Nephron (organoid): ENCODE data around the gene ANKRD10.

Source experiments
- H3K27ac Mint-ChIP-seq, 3 experiments: 2 replicates each; pipeline ENCODE4 v1.8.0; 2020; ENCODE audit warnings: mixed read lengths in 3 of 3, mild to moderate bottlenecking in 2 of 3, moderate library complexity in 1 of 3
- H3K27me3 Mint-ChIP-seq: 2 replicates; pipeline ENCODE4 v1.8.0; 2021; ENCODE audit warnings: low read depth, mild to moderate bottlenecking, moderate library complexity, mixed read lengths
- H3K36me3 Mint-ChIP-seq: 2 replicates; pipeline ENCODE4 v1.8.0; 2020; ENCODE audit warnings: low read depth, mixed read lengths
- H3K4me1 Mint-ChIP-seq: 2 replicates; pipeline ENCODE4 v1.8.0; 2020; ENCODE audit warnings: mixed read lengths
- H3K4me3 Mint-ChIP-seq, 3 experiments: 2 replicates each; pipeline ENCODE4 v1.8.0; 2020; ENCODE audit warnings: mild to moderate bottlenecking in 3 of 3, mixed read lengths in 3 of 3, moderate library complexity in 2 of 3
- H3K9me3 Mint-ChIP-seq: 2 replicates; pipeline ENCODE4 v1.8.0; 2020; ENCODE audit warnings: mixed read lengths
- TF ChIP-seq, protein P1 (sequence below), 3 experiments: fragments of 200-600 bp; sonication (generic); IDR thresholded peaks; one replicate each; pipeline ENCODE4 v1.5.0; 2021; ENCODE audit warnings: antibody characterized with exemption in 3 of 3; ENCODE audit not compliant: unreplicated experiment in 3 of 3

ANKRD10 gene

DNA sequence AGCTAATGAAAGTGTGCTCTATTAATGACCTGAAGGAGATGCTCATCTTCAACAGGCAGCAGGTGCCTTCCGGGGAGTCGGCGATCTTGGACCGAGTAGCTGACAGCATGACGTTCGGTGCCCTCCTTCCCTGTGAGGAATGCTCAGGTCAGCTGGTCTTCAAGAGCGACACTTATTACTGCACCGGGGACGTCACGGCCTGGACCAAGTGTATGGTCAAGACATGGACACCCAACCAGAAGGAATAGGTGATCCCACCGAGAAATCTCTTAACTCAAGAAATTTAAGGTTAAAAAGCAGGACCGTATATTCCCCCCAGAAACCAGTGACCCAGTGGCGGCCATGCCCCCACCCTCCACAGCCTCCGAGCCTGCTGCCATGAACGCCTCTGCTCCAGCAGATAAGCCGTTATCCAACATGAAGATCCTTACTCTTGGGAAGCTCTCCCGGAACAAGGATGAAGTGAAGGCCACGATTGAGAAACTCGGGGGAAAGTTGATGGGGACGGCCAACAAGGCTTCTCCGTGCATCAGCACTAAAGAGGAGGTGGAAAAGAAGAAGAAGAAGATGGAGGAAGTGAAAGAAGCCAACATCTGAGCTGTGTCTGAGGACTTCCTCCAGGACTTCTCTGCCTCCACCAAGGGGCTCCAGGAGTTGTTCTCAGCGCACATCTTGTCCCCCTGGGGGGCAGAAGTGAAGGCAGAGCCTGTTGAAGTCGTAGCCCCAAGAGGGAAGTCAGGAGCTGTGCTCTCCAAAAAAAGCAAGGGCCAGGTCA lies 22.8 kb upstream of the ANKRD10 start:
- peaks cover 1% of the 10 kb centered on the region for H3K36me3 Mint-ChIP-seq
- peaks cover 6% of the 10 kb centered on the region for H3K4me1 Mint-ChIP-seq
- H3K9me3 Mint-ChIP-seq: peaks cover 33% of the 10 kb centered on the region
- peaks cover 11% of the 10 kb centered on the region for H3K27me3 Mint-ChIP-seq
- TF ChIP-seq, protein P1, sequence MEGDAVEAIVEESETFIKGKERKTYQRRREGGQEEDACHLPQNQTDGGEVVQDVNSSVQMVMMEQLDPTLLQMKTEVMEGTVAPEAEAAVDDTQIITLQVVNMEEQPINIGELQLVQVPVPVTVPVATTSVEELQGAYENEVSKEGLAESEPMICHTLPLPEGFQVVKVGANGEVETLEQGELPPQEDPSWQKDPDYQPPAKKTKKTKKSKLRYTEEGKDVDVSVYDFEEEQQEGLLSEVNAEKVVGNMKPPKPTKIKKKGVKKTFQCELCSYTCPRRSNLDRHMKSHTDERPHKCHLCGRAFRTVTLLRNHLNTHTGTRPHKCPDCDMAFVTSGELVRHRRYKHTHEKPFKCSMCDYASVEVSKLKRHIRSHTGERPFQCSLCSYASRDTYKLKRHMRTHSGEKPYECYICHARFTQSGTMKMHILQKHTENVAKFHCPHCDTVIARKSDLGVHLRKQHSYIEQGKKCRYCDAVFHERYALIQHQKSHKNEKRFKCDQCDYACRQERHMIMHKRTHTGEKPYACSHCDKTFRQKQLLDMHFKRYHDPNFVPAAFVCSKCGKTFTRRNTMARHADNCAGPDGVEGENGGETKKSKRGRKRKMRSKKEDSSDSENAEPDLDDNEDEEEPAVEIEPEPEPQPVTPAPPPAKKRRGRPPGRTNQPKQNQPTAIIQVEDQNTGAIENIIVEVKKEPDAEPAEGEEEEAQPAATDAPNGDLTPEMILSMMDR (IDR thresholded peaks at IDR 0.05; ENCODE audit: unreplicated experiment in 3 of 3): no peak
- H3K4me3 Mint-ChIP-seq: no peak overlapping the region
- no peak overlapping the region for H3K27ac Mint-ChIP-seq

DNA sequence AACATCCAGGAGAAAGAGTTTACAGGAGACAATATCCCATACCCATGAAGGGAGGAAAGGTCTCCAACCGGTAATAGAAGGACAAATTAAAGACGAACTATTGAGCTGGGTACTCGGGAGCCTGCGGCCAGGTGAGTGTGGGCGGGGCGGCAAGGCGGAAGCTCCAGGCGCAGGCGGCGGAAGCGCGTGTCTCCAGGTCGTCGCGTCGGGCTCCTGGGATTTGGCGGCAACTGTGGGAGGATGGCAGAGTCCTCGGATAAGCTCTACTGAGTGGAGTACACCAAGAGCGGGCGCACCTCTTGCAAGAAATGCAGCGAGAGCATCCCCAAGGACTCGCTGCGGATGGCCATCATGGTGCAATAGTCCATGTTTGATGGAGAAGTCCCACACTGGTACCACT lies 21.6 kb upstream of the ANKRD10 start:
- Mint-ChIP-seq H3K9me3 (peaks cover 35% of the 10 kb centered on the region), H3K27me3 (peaks cover 6% of the 10 kb centered on the region), H3K36me3 (peaks cover 4% of the 10 kb centered on the region), H3K4me3 (no peak overlapping the region), H3K4me1 (peaks cover 6% of the 10 kb centered on the region), H3K27ac (no peak overlapping the region)
- TF ChIP-seq, protein P1 (IDR thresholded peaks at IDR 0.05; ENCODE audit: unreplicated experiment in 3 of 3): no peak

DNA sequence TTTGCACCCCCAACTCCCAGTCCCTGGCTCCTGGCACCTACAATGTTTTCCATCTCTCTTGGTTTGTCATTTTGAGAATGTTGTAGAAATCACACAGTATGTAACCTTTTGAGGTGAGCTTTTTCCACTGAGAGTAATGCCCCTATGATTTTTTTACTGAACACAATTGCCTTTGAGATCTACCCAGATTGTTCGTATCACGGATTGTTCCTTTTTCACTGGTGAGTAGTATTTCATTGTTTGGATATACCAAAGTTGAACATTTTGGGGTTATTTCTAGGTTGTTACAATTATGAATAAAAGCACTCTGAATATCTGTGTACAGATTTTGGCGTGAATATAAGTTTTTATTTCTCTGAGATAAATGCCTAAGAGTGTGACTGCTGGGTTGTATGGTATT lies 17.7 kb upstream of the ANKRD10 start:
- Mint-ChIP-seq H3K4me3 (no peak overlapping the region), H3K4me1 (no peaks in the 10 kb centered on the region), H3K27ac (no peak overlapping the region), H3K36me3 (peaks cover 4% of the 10 kb centered on the region), H3K27me3 (peaks cover 6% of the 10 kb centered on the region), H3K9me3 (peaks cover 44% of the 10 kb centered on the region)
- TF ChIP-seq, protein P1 (IDR thresholded peaks at IDR 0.05; ENCODE audit: unreplicated experiment in 3 of 3): no peak

DNA sequence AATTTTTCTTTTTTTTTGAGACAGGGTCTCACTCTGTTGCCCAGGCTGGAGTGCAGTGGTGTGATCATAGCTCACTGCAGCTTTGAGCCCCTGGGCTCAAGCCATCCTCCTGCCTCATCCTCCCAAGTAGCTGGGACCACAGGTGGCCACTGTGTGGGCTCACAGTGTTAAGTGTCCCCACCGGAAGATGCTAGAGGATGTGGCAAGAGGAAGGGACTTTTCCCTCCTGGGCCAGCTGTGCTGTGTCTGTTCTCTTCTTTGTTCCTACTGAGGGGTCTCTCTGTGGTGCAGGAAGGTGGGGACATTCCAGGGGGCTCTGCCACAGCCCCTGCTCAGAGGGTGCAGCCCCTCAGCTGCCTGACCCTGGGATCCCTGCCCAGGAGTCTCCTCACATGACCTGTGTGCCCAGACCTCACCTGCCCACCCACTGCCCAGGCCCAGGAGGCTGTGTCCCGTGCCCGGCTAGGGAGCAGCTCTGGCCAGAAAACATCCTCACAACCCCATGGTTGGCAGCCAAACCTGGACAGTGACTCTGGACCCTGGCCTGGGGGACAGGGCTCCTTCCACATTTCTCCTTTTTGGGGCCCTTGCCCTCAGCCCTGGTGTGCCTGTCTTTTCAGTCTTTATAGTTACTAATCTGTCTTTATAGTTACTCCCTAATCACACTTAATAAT lies 14.4 kb upstream of the ANKRD10 start:
- Mint-ChIP-seq H3K27ac (no peak overlapping the region), H3K27me3 (peaks cover 6% of the 10 kb centered on the region), H3K36me3 (peaks cover 4% of the 10 kb centered on the region), H3K4me3 (no peak overlapping the region), H3K4me1 (peaks cover 15% of the 10 kb centered on the region), H3K9me3 (peaks cover 23% of the 10 kb centered on the region)
- TF ChIP-seq, protein P1 (IDR thresholded peaks at IDR 0.05; ENCODE audit: unreplicated experiment in 3 of 3): no peak

DNA sequence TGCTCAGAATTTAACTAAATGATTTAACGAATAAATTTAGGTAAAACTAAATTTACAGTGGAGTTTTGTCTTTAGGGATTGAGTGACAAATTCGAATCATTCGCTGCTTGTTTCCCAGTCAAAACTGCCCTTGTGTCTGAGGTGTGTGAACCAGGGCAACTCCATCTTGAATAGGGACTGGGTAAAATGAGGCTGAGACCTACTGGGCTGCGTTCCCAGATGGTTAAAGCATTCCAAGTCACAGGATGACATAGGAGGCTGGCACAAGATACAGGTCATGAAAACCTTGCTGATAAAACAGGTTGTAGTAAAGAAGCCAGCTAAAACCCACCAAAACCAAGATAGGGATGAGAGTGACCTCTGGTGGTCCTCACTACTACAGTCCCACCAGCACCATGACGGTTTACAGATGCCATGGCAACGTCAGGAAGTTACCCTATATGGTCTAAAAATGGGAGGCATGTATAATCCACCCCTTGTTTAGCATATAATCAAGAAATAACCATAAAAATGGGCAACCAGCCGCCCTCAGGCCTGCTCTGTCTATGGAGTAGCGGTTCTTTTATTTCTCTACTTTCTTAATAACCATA lies 10.2 kb upstream of the ANKRD10 start:
- Mint-ChIP-seq H3K36me3 (no peaks in the 10 kb centered on the region), H3K4me1 (peaks cover 18% of the 10 kb centered on the region)

More for the DNA sequence above, 10.2 kb upstream of the ANKRD10 start:
- no peaks in the 10 kb centered on the region for H3K9me3 Mint-ChIP-seq
- TF ChIP-seq, protein P1 (IDR thresholded peaks at IDR 0.05; ENCODE audit: unreplicated experiment in 3 of 3): peak; percentile 36 to 54 (median 40)
- no peak overlapping the region for H3K27ac Mint-ChIP-seq
- no peak overlapping the region for H3K4me3 Mint-ChIP-seq
- peaks cover 18% of the 10 kb centered on the region for H3K27me3 Mint-ChIP-seq
